Pancreas (tissue), 10 donors: Measurements from ENCODE around the gene TRIM73. TPM values are rescaled to one million over a fixed set of nuclear protein-coding genes. Genes with fewer than 3 reads are reported as not detected.
A peak's percentile ranks its signal among the peaks of the same experiment; 100 is the strongest.
"Not testable (repeated sequence)": the region's sequence is repeated elsewhere in the genome, so short reads cannot be mapped to it uniquely, and the experiment has no call there.

Source experiments
- ATAC-seq, 4 donors: fragments of 200-7000 bp; cut with Tn5 transposase; one replicate each; pipeline versions ENCODE4 v1.8.0 to v1.9.1; 2020; ENCODE audit warnings: mild to moderate bottlenecking in 4 of 4, moderate library complexity in 4 of 4
- DNase-seq, 6 donors: peaks; one replicate each; pipeline ENCODE4 v3.0.0-alpha.2; 2020
- FAIRE-seq: peaks from 2 replicates; lab custom pipeline; 2012; peaks lifted over from hg19 to GRCh38; lab: Jason Lieb, UNC
- H3K27ac ChIP-seq, 4 donors: fragments of 200-600 bp; sonication (generic); 1 replicate in 3 of 4; 2 replicates in 1 of 4; pipeline versions ENCODE4 v1.5.0 to v1.8.0; 2020
- H3K27me3 ChIP-seq, 4 donors: fragments of 200-600 bp; one replicate each; pipeline ENCODE4 v1.8.0; 2021
- H3K36me3 ChIP-seq, 3 donors: fragments of 200-600 bp; sonication (generic) in 1 of 3; one replicate each; pipeline versions ENCODE4 v1.5.0 to v1.8.0; 2020 to 2021
- H3K4me1 ChIP-seq, 3 donors: fragments of 200-600 bp; one replicate each; pipeline ENCODE4 v1.8.0; 2021
- H3K4me3 ChIP-seq, 4 donors: fragments of 200-600 bp; sonication (generic) in 2 of 4; one replicate each; pipeline versions ENCODE4 v1.5.0 to v1.8.0; 2020 to 2021
- H3K9me3 ChIP-seq, 4 donors: fragments of 200-600 bp; one replicate each; pipeline ENCODE4 v1.8.0; 2021
- WGBS, 2 donors: extraction: QIAGEN DNeasy Blood & Tissue Kit; methylation state at CpG; one replicate each; pipeline ENCODE4 v1.1.7; 2013; 5-methylcytosine and 5-hydroxymethylcytosine counted together
- intact Hi-C, 3 donors: fragments of 100-400 bp; cut with DNase I; formaldehyde crosslinking; loops; one replicate each; pipeline versions ENCODE4 v1.11.1 to v1.14.2; 2022
- polyA plus RNA-seq, 2 donors: library from polyadenylated mRNA; stranded (reverse); fragments of 200-250 nt; gene quantifications; one replicate each; pipeline ENCODE4 v1.2.3, GENCODE V29; 2013
- total RNA-seq, 6 donors: library from RNA; stranded (reverse); fragmentation: NEBNext Ultra II Directional in 4 of 6; extraction: Animal tissue kit (Norgen Biotek cat#: 25700) in 4 of 6; gene quantifications; one replicate each; pipeline versions ENCODE4 v1.2.1 to v1.2.4, GENCODE V29; 2021 to 2023
- donor health status: healthy with polysubstance abuse.
- donor health status: DM: no; HTN: no; CAD: no; lungs with moderate emphysema.
- donor health status: DM: no; HTN: no; CAD: no.
- donor health status: control.
- donor health status: control.
- donor health status: Bipolar disorder and iron deficiency.
- donor health status: DM: yes; HTN: yes; CAD: no.
- donor health status: DM: no; HTN: no; CAD: no.
- donor health status: DM: no; HTN: no; CAD: no.
- donor health status: DM: yes; HTN: yes; CAD: no.

The TRIM73 gene
- total and polyA plus RNA-seq, 8 donors, result 0.76 to 11.0 (median 3.6) TPM

- not testable (repeated sequence) for DNase-seq
- H3K36me3 ChIP-seq, result peaks cover 0 to 11% (median 6%) of the 10 kb centered on the region in 3 donors
Measured at GRCh38 chr7:75418292-75418858, 22.9 kb downstream of the TRIM73 start.

GRCh38 chr7:75419210-75419609 lies 23.8 kb downstream of the TRIM73 start:
- intact Hi-C loops, H3K4me1 ChIP-seq, ATAC-seq, H3K9me3 ChIP-seq, H3K27ac ChIP-seq, H3K27me3 ChIP-seq, FAIRE-seq, H3K4me3 ChIP-seq: not testable (repeated sequence)
- peak in 2 of 6 donors; percentile 10 to 73 for DNase-seq
- peaks cover 0 to 11% (median 7%) of the 10 kb centered on the region in 3 donors for H3K36me3 ChIP-seq
- WGBS, 2 donors, result 86 to 91% methylated on average over 10 to 12 of the region's 13 CpGs

More at GRCh38 chr7:75418292-75418858, 22.9 kb downstream of the TRIM73 start:
- H3K9me3 ChIP-seq, H3K4me3 ChIP-seq, H3K4me1 ChIP-seq, FAIRE-seq, H3K27ac ChIP-seq, intact Hi-C loops, H3K27me3 ChIP-seq: not testable (repeated sequence)
- peak; percentile 44 to 81 (median 76) for ATAC-seq
- WGBS, 2 donors, result 87 to 91% methylated on average over 15 of the region's 20 CpGs

GRCh38 chr7:75419693-75420092 lies 24.3 kb downstream of the TRIM73 start:
- H3K27ac ChIP-seq, H3K4me3 ChIP-seq, FAIRE-seq, H3K4me1 ChIP-seq, H3K9me3 ChIP-seq, H3K27me3 ChIP-seq, intact Hi-C loops, ATAC-seq: not testable (repeated sequence)
- DNase-seq, result peak in 1 of 6 donors; percentile 37
- H3K36me3 ChIP-seq, result peaks cover 0 to 15% (median 11%) of the 10 kb centered on the region in 3 donors
- WGBS, 2 donors, result 77 to 79% methylated on average over 8 to 12 of the region's 13 CpGs

GRCh38 chr7:75420152-75420551 lies 24.7 kb downstream of the TRIM73 start:
- H3K27me3 ChIP-seq, H3K9me3 ChIP-seq, ATAC-seq, H3K4me3 ChIP-seq, H3K27ac ChIP-seq, intact Hi-C loops, H3K4me1 ChIP-seq, FAIRE-seq, DNase-seq: not testable (repeated sequence)
- H3K36me3 ChIP-seq, result peaks cover 0 to 15% (median 12%) of the 10 kb centered on the region in 3 donors
- WGBS, 2 donors, result 86 to 87% methylated on average over 9 to 10 of the region's 13 CpGs

- DNase-seq, result peak in 3 of 6 donors; percentile 13 to 71 (median 23)
- H3K9me3 ChIP-seq, H3K27me3 ChIP-seq, intact Hi-C loops, H3K4me1 ChIP-seq, FAIRE-seq, ATAC-seq, H3K4me3 ChIP-seq, H3K27ac ChIP-seq: not testable (repeated sequence)
- WGBS, 2 donors, result 96 to 97% methylated on average over 23 to 33 of the region's 50 CpGs
- peaks cover 0 to 12% (median 9%) of the 10 kb centered on the region in 3 donors for H3K36me3 ChIP-seq
Measured at GRCh38 chr7:75421798-75422710, 26.6 kb downstream of the TRIM73 start.

- H3K36me3 ChIP-seq, result peaks cover 0 to 12% (median 9%) of the 10 kb centered on the region in 3 donors
- 85 to 88% methylated on average over 9 to 11 of the region's 15 CpGs for WGBS, 2 donors
- H3K27ac ChIP-seq, DNase-seq, intact Hi-C loops, H3K9me3 ChIP-seq, FAIRE-seq, ATAC-seq, H3K27me3 ChIP-seq, H3K4me3 ChIP-seq, H3K4me1 ChIP-seq: not testable (repeated sequence)
Measured at GRCh38 chr7:75423481-75423880, 28.1 kb downstream of the TRIM73 start.

GRCh38 chr7:75439000-75439399 lies 43.6 kb downstream of the TRIM73 start:
- FAIRE-seq, DNase-seq, ATAC-seq, H3K27ac ChIP-seq, H3K4me1 ChIP-seq, H3K27me3 ChIP-seq, intact Hi-C loops, H3K4me3 ChIP-seq, H3K9me3 ChIP-seq: not testable (repeated sequence)
- peaks cover 0 to 51% (median 11%) of the 10 kb centered on the region in 3 donors for H3K36me3 ChIP-seq
- WGBS, 2 donors, result 97 to 99% methylated on average over 4 of the region's 4 CpGs

GRCh38 chr7:75442101-75442464 lies 46.7 kb downstream of the TRIM73 start:
- DNase-seq, intact Hi-C loops, FAIRE-seq, H3K27me3 ChIP-seq, H3K4me1 ChIP-seq, H3K9me3 ChIP-seq: not testable (repeated sequence)
- Histone ChIP-seq H3K4me3 (peak overlapping the region in 3 of 4 donors; percentile 34 to 50 (median 49)), H3K27ac (peak overlapping the region; percentile 72 to 79 (median 74)), H3K36me3 (peaks cover 0 to 22% (median 0%) of the 10 kb centered on the region in 3 donors)
- peak; percentile 46 to 71 (median 62) for ATAC-seq
- 0% methylated on average over 3 to 20 of the region's 37 CpGs for WGBS, 2 donors

- peak overlapping the region; percentile 15 to 50 (median 42) for H3K4me3 ChIP-seq
- WGBS, 2 donors, result 0% methylated on average over 26 to 45 of the region's 76 CpGs
- H3K4me1 ChIP-seq, FAIRE-seq, intact Hi-C loops, H3K9me3 ChIP-seq, H3K27me3 ChIP-seq: not testable (repeated sequence)
- peak overlapping the region; percentile 72 to 79 (median 74) for H3K27ac ChIP-seq
- ATAC-seq (peak; percentile 97 to 99 (median 98)), DNase-seq (peak in 3 of 6 donors; percentile 43 to 62 (median 53))
- peaks cover 0 to 20% (median 0%) of the 10 kb centered on the region in 3 donors for H3K36me3 ChIP-seq
Measured at GRCh38 chr7:75442465-75443111, 47.2 kb downstream of the TRIM73 start.

GRCh38 chr7:75449946-75450345 lies 54.5 kb downstream of the TRIM73 start:
- H3K4me3 ChIP-seq, H3K9me3 ChIP-seq, intact Hi-C loops, H3K27ac ChIP-seq, H3K27me3 ChIP-seq, FAIRE-seq, H3K36me3 ChIP-seq, DNase-seq, ATAC-seq, H3K4me1 ChIP-seq: not testable (repeated sequence)
- 89 to 90% methylated on average over 3 to 4 of the region's 5 CpGs for WGBS, 2 donors
